ENCODE data around the gene SNX11. TPM values are rescaled to one million over a fixed set of nuclear protein-coding genes. Genes with fewer than 3 reads are reported as not detected.
A peak's percentile ranks its signal among the peaks of the same experiment; 100 is the strongest.

The SNX11 gene
- total RNA-seq, 1 donor from 2014 or later = 14.7 TPM

GRCh38 chr17:48123776-48124388 lies 16.3 kb downstream of the SNX11 start:
- H3K36me3 ChIP-seq (ENCODE audit: control insufficient read depth, insufficient read depth, low read length) = peaks cover 19% of the 10 kb centered on the region
- no peak for FAIRE-seq

GRCh38 chr17:48125829-48126531 lies 18.4 kb downstream of the SNX11 start:
- FAIRE-seq (no peak), DNase-seq (ENCODE audit: low read depth) (no peak)
- TF ChIP-seq CTCF (IDR thresholded peaks at IDR 0.05; ENCODE audit: insufficient read depth, low read length, severe bottlenecking) = no peak
- Histone ChIP-seq H3K4me3 (ENCODE audit: low read depth, low read length) (no peak overlapping the region), H3K27me3 (ENCODE audit: control insufficient read depth, insufficient read depth, low read length) (no peaks in the 10 kb centered on the region), H3K36me3 (ENCODE audit: control insufficient read depth, insufficient read depth, low read length) (peaks cover 14% of the 10 kb centered on the region)

More at GRCh38 chr17:48123776-48124388, 16.3 kb downstream of the SNX11 start:
- Histone ChIP-seq H3K27me3 (ENCODE audit: control insufficient read depth, insufficient read depth, low read length) (no peaks in the 10 kb centered on the region), H3K4me3 (ENCODE audit: low read depth, low read length) (no peak overlapping the region)
- TF ChIP-seq CTCF (IDR thresholded peaks at IDR 0.05; ENCODE audit: insufficient read depth, low read length, severe bottlenecking) = no peak
- DNase-seq (ENCODE audit: low read depth) = no peak

- Histone ChIP-seq H3K36me3 (ENCODE audit: control insufficient read depth, insufficient read depth, low read length) (peaks cover 11% of the 10 kb centered on the region), H3K4me3 (ENCODE audit: low read depth, low read length) (no peak overlapping the region), H3K27me3 (ENCODE audit: control insufficient read depth, insufficient read depth, low read length) (no peaks in the 10 kb centered on the region)
- no peak for TF ChIP-seq CTCF (IDR thresholded peaks at IDR 0.05; ENCODE audit: insufficient read depth, low read length, severe bottlenecking)
- FAIRE-seq = no peak
- no peak for DNase-seq (ENCODE audit: low read depth)
Measured at GRCh38 chr17:48126532-48126850, 18.9 kb downstream of the SNX11 start.

GRCh38 chr17:48127371-48128051 lies 19.9 kb downstream of the SNX11 start:
- Histone ChIP-seq H3K36me3 (ENCODE audit: control insufficient read depth, insufficient read depth, low read length) (peaks cover 9% of the 10 kb centered on the region), H3K27me3 (ENCODE audit: control insufficient read depth, insufficient read depth, low read length) (no peaks in the 10 kb centered on the region), H3K4me3 (ENCODE audit: low read depth, low read length) (no peak overlapping the region)
- TF ChIP-seq CTCF (IDR thresholded peaks at IDR 0.05; ENCODE audit: insufficient read depth, low read length, severe bottlenecking) = no peak
- DNase-seq (ENCODE audit: low read depth) (peak; percentile 91), FAIRE-seq (peak; percentile 92)

- no peak for FAIRE-seq
- Histone ChIP-seq H3K4me3 (ENCODE audit: low read depth, low read length) (no peak overlapping the region), H3K27me3 (ENCODE audit: control insufficient read depth, insufficient read depth, low read length) (no peaks in the 10 kb centered on the region), H3K36me3 (ENCODE audit: control insufficient read depth, insufficient read depth, low read length) (peaks cover 2% of the 10 kb centered on the region)
- DNase-seq (ENCODE audit: low read depth) = no peak
- TF ChIP-seq CTCF (IDR thresholded peaks at IDR 0.05; ENCODE audit: insufficient read depth, low read length, severe bottlenecking) = no peak
Measured at GRCh38 chr17:48128400-48128799, 20.8 kb downstream of the SNX11 start.

All from bronchial epithelial cell (primary cell).